Esophagus squamous epithelium (tissue), 5 donors: ENCODE measurements around the gene TAF3. TPM values are rescaled to one million over a fixed set of nuclear protein-coding genes. Genes with fewer than 3 reads are reported as not detected.

ENCODE experiments used
- DNase-seq: peaks from one replicate; lab custom pipeline; 2025; lab: John Stamatoyannopoulos, UW
- H3K27ac ChIP-seq, 4 donors: fragments of 200-600 bp; sonication (generic); one replicate each; pipeline ENCODE4 v1.5.1; 2016 to 2019; ENCODE audit warnings: mild to moderate bottlenecking in 1 of 4
- H3K27me3 ChIP-seq, 4 donors: fragments of 200-600 bp; sonication (generic); 1 replicate in 3 of 4; 2 replicates in 1 of 4; pipeline versions ENCODE4 v1.5.1 to v1.6.0; 2017 to 2021; ENCODE audit warnings: antibody characterized with exemption in 1 of 4
- H3K36me3 ChIP-seq, 3 donors: fragments of 200-600 bp; sonication (generic); one replicate each; pipeline ENCODE4 v1.5.1; 2016 to 2019
- H3K4me1 ChIP-seq, 3 donors: fragments of 200-600 bp; sonication (generic); one replicate each; pipeline ENCODE4 v1.5.1; 2017 to 2019
- H3K4me3 ChIP-seq, 4 donors: fragments of 200-600 bp; sonication (generic); 1 replicate in 3 of 4; 2 replicates in 1 of 4; pipeline ENCODE4 v1.5.1; 2016 to 2019; ENCODE audit warnings: mild to moderate bottlenecking in 2 of 4, moderate library complexity in 1 of 4
- H3K9me3 ChIP-seq, 3 donors: fragments of 200-600 bp; sonication (generic); one replicate each; pipeline ENCODE4 v1.5.1; 2016 to 2019
- POLR2A ChIP-seq, 4 donors: fragments of 450-650 bp; IDR thresholded peaks; one replicate each; pipeline ENCODE4 v1.6.1; 2017; ENCODE audit warnings: antibody characterized with exemption in 4 of 4, mild to moderate bottlenecking in 4 of 4, moderate library complexity in 3 of 4
- WGBS, 2 donors: methylation state at CpG; one replicate each; pipeline ENCODE4 v1.1.5; 2018; 5-methylcytosine and 5-hydroxymethylcytosine counted together
- intact Hi-C: fragments of 100-400 bp; cut with DNase I; formaldehyde crosslinking; loops from one replicate; pipeline ENCODE4 v1.15.0; 2022
- total RNA-seq, 4 donors: library from RNA; depleted of rRNA; stranded (reverse); fragments of >200 nt; gene quantifications; one replicate each; pipeline ENCODE4 v1.1.0, GENCODE V29; 2016
- TF ChIP-seq, protein P1 (sequence below), 6 experiments: fragments of 450-650 bp in 4 of 6; fragments of 200-600 bp in 2 of 6; sonication (generic) in 2 of 6; IDR thresholded peaks; one replicate each; pipeline ENCODE4 v1.5.1; 2016 to 2019; ENCODE audit warnings: antibody characterized with exemption in 6 of 6, mild to moderate bottlenecking in 4 of 6, moderate library complexity in 4 of 6
- donor health status: DM: yes; HTN: yes; CAD: no.

Gene TAF3
- total RNA-seq, 4 donors from 2014 or later: 2.6 to 5.1 (median 3.6) TPM

DNA sequence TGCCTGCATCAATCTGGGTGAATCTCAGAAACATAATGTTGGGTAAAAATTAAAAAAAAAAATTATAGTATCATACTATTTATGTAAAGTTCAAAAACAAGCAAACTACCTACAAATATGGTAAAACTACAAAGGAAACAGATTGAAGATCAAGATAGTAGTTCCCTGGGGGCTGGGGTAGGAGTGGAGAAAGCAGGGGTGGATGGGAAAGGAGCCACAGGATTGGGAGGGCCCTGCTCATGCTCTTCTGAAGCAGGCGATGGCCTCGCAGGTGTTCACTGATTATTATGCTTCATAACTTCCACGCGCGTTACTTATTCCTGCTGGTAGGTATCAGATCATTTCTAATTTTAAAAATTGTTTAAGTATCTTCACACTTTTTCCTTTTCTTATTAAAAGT is 140.1 kb downstream of the TAF3 start:
- peaks cover 0 to 5% (median 0%) of the 10 kb centered on the region in 3 donors for H3K36me3 ChIP-seq
- H3K27ac ChIP-seq: no peak overlapping the region
- no peak for DNase-seq
- intact Hi-C loops: no loop called here
- H3K27me3 ChIP-seq: no peaks in the 10 kb centered on the region
- WGBS, 2 donors: 99% methylated on average over 5 of the region's 5 CpGs
- H3K9me3 ChIP-seq: no peaks in the 10 kb centered on the region
- H3K4me1 ChIP-seq: peaks cover 0 to 8% (median 0%) of the 10 kb centered on the region in 3 donors
- no peak overlapping the region for H3K4me3 ChIP-seq
- TF ChIP-seq, protein P1, sequence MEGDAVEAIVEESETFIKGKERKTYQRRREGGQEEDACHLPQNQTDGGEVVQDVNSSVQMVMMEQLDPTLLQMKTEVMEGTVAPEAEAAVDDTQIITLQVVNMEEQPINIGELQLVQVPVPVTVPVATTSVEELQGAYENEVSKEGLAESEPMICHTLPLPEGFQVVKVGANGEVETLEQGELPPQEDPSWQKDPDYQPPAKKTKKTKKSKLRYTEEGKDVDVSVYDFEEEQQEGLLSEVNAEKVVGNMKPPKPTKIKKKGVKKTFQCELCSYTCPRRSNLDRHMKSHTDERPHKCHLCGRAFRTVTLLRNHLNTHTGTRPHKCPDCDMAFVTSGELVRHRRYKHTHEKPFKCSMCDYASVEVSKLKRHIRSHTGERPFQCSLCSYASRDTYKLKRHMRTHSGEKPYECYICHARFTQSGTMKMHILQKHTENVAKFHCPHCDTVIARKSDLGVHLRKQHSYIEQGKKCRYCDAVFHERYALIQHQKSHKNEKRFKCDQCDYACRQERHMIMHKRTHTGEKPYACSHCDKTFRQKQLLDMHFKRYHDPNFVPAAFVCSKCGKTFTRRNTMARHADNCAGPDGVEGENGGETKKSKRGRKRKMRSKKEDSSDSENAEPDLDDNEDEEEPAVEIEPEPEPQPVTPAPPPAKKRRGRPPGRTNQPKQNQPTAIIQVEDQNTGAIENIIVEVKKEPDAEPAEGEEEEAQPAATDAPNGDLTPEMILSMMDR (IDR thresholded peaks at IDR 0.05): no peak
- TF ChIP-seq POLR2A (IDR thresholded peaks at IDR 0.05): no peak

DNA sequence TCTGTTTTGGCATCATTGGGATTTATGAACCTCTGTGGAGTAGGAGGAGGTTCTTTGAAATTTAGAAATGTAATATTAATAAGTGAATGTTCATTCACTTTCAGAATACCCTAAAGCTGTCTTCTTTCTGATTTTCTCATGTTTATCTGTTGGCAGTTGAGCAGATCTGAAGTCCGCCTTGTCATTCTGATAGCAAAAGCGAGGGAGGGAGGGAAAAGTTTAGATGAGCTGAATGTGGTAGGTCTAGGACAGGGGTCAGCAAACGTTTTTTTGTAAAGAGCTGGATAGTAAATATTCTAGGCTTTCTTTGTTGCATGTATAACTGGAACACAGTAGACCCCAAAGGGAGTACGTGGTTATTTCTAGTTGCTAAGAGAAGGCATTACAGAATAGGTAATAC is 141.8 kb downstream of the TAF3 start:
- Histone ChIP-seq H3K9me3 (no peaks in the 10 kb centered on the region), H3K27ac (no peak overlapping the region), H3K4me1 (peaks cover 0 to 8% (median 0%) of the 10 kb centered on the region in 3 donors), H3K27me3 (no peaks in the 10 kb centered on the region), H3K36me3 (peaks cover 0 to 20% (median 3%) of the 10 kb centered on the region in 3 donors), H3K4me3 (no peak overlapping the region)
- DNase-seq: no peak
- intact Hi-C loops: no loop called here
- no peak for TF ChIP-seq POLR2A (IDR thresholded peaks at IDR 0.05)
- TF ChIP-seq, protein P1 (IDR thresholded peaks at IDR 0.05): no peak
- 78 to 83% methylated on average over 4 of the region's 4 CpGs for WGBS, 2 donors

DNA sequence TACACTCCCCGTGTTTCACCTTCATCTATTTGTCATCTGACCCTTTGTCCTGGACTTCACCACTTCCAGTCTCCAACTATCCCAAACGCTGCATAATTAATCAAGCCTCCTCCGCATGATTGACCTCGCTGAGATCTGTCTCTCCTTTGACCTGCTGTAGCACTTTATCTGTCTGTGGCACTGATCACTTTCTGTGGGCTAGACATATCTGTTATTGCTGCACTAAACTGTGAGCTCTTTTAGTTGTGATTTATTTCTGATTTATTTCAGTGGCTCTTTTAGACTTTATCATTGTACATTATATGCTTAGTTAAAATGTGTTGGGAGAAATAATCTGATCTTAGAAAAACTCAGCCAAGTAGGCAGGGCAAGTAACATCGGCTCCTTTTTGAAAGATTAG is 144.3 kb downstream of the TAF3 start:
- no peak overlapping the region for H3K27ac ChIP-seq
- H3K27me3 ChIP-seq: no peaks in the 10 kb centered on the region
- no peak for DNase-seq
- H3K4me3 ChIP-seq: no peak overlapping the region
- no peaks in the 10 kb centered on the region for H3K4me1 ChIP-seq
- TF ChIP-seq, protein P1 (IDR thresholded peaks at IDR 0.05): no peak
- no peak for TF ChIP-seq POLR2A (IDR thresholded peaks at IDR 0.05)
- H3K9me3 ChIP-seq: no peaks in the 10 kb centered on the region
- WGBS, 2 donors: 81 to 83% methylated on average over 5 of the region's 5 CpGs
- H3K36me3 ChIP-seq: peaks cover 0 to 23% (median 3%) of the 10 kb centered on the region in 3 donors
- intact Hi-C loops: no loop called here

DNA sequence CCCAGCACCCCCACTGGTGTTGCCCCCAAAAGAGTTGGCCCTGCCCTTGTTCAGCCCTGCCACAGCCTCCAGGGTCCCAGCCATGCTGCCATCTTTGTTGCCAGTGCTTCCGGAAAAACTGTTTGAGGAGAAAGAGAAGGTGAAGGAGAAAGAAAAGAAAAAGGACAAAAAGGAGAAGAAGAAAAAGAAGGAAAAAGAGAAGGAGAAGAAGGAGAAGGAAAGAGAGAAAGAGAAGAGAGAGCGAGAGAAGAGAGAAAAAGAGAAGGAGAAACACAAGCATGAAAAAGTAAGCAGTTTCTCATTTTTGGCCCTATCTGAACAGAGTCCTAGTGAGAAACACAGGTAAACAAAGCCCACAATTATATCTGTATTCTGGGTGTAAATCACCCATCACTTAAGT is 147.2 kb downstream of the TAF3 start:
- no peak for DNase-seq
- Histone ChIP-seq H3K27me3 (no peaks in the 10 kb centered on the region), H3K4me3 (no peak overlapping the region), H3K27ac (no peak overlapping the region), H3K9me3 (no peaks in the 10 kb centered on the region), H3K36me3 (peaks cover 0 to 18% (median 3%) of the 10 kb centered on the region in 3 donors), H3K4me1 (no peaks in the 10 kb centered on the region)
- WGBS, 2 donors: 86 to 98% methylated on average over 2 of the region's 2 CpGs
- intact Hi-C loops: no loop called here
- TF ChIP-seq POLR2A (IDR thresholded peaks at IDR 0.05): no peak
- TF ChIP-seq, protein P1 (IDR thresholded peaks at IDR 0.05): no peak

DNA sequence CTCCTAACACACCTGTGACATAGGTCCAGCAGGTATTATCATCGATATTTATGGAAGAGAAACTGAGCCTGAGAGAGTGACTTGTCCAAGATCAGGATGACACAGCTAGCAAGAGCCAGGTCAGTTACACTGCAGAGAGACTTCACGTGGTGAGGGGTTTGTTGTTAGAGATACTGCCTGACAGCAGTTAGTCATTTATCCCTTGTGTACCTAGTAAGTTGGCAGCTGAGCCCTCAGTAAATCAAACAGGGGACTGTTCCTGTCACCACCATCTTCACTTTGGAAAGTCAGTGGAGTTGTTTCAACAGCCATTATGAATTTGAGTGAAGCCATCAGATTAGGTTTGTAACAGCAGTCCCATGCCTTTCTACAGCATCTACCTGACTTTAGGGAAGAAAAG is 148.7 kb downstream of the TAF3 start:
- DNase-seq: no peak
- Histone ChIP-seq H3K36me3 (peaks cover 0 to 18% (median 3%) of the 10 kb centered on the region in 3 donors), H3K9me3 (no peaks in the 10 kb centered on the region), H3K4me3 (no peak overlapping the region), H3K27me3 (no peaks in the 10 kb centered on the region), H3K4me1 (no peaks in the 10 kb centered on the region), H3K27ac (no peak overlapping the region)
- intact Hi-C loops: no loop called here
- TF ChIP-seq POLR2A (IDR thresholded peaks at IDR 0.05): no peak
- TF ChIP-seq, protein P1 (IDR thresholded peaks at IDR 0.05): no peak
- 74 to 96% methylated on average over 2 of the region's 2 CpGs for WGBS, 2 donors
